ENCODE measurements around the gene ZNF281. TPM values are rescaled to one million over a fixed set of nuclear protein-coding genes. Genes with fewer than 3 reads are reported as not detected.
"Not testable (repeated sequence)": the region's sequence is repeated elsewhere in the genome, so short reads cannot be mapped to it uniquely, and the experiment has no call there.

ZNF281 gene
- total RNA-seq, 2 experiments from 2014 or later = 13.5 to 14.3 TPM

- no peaks in the 10 kb centered on the region for H3K36me3 Mint-ChIP-seq (ENCODE audit: low read depth)
- DNase-seq (no peak), ATAC-seq (no peak)
- H3K27me3 Mint-ChIP-seq (ENCODE audit: low read depth) = no peaks in the 10 kb centered on the region
- no peak overlapping the region for H3K4me3 Mint-ChIP-seq
- peaks cover 7% of the 10 kb centered on the region for H3K4me1 Mint-ChIP-seq (ENCODE audit: low read depth)
- CTCF ChIA-PET = interaction anchor here (0.8 kb wide), 1 partner anchor 41 kb away, joined by 3 read pairs; no protein-coding TSS in a partner anchor
- H3K9me3 Mint-ChIP-seq (ENCODE audit: insufficient read depth) = no peaks in the 10 kb centered on the region
- H3K27ac Mint-ChIP-seq = no peak overlapping the region
- POLR2A ChIA-PET = no interaction called here
Measured at GRCh38 chr1:200442023-200442422, 32.2 kb upstream of the ZNF281 start.

GRCh38 chr1:200438911-200439310 lies 29.1 kb upstream of the ZNF281 start:
- CTCF ChIA-PET = no interaction called here

GRCh38 chr1:200438413-200438812 lies 28.6 kb upstream of the ZNF281 start:
- H3K4me3 Mint-ChIP-seq; ATAC-seq; H3K4me1 Mint-ChIP-seq (ENCODE audit: low read depth); H3K9me3 Mint-ChIP-seq (ENCODE audit: insufficient read depth); H3K27ac Mint-ChIP-seq; H3K27me3 Mint-ChIP-seq (ENCODE audit: low read depth); DNase-seq; H3K36me3 Mint-ChIP-seq (ENCODE audit: low read depth): not testable (repeated sequence)
- ChIA-PET CTCF (interaction anchor here (0.7 to 1.2 kb wide), 4 partner anchors 11 to 133 kb away, joined by 3 read pairs; no protein-coding TSS in a partner anchor), POLR2A (interaction anchor here (0.7 kb wide), 1 partner anchor 28 kb away, joined by 5 read pairs; the partner anchor contains the start of gene ZNF281)

More at GRCh38 chr1:200438911-200439310, 29.1 kb upstream of the ZNF281 start:
- peaks cover 7% of the 10 kb centered on the region for H3K4me1 Mint-ChIP-seq (ENCODE audit: low read depth)
- no peaks in the 10 kb centered on the region for H3K9me3 Mint-ChIP-seq (ENCODE audit: insufficient read depth)
- H3K36me3 Mint-ChIP-seq (ENCODE audit: low read depth) = no peaks in the 10 kb centered on the region
- no peak overlapping the region for H3K27ac Mint-ChIP-seq
- no peak overlapping the region for H3K4me3 Mint-ChIP-seq
- no peak for ATAC-seq
- POLR2A ChIA-PET = no interaction called here
- no peaks in the 10 kb centered on the region for H3K27me3 Mint-ChIP-seq (ENCODE audit: low read depth)
- no peak for DNase-seq

DNA sequence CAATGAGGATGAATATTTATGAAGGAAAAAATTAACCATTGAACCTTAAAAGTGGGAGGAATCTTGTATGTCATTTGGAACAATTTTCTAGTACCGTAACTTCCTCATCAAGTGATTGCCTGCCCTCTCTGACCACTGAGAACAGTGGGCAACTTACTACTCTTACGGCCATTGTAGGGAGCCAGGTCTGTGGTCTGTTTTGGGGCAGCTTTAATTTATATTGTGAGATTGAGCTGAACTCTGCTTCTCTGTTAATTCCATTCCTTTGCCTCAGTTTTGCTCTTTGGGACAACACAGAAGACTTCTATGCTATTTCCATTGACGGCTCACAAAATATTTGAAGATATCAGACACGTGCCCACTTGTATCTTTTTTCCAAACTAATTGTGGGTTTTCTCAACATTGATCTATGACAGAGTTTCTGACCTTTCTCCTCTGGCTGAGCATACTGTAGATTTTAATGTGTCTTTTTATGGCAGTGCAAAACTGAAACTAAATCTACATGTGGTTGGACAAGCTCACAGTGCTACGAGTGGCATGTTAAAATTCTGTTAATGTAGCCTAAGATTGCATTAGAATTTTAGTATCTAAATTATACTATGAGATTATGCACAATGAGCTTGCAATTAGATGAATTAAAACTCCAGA lies 27.8 kb upstream of the ZNF281 start:
- Mint-ChIP-seq H3K27ac (peak overlapping the region; percentile 73), H3K36me3 (ENCODE audit: low read depth) (peaks cover 2% of the 10 kb centered on the region), H3K4me1 (ENCODE audit: low read depth) (peaks cover 7% of the 10 kb centered on the region), H3K9me3 (ENCODE audit: insufficient read depth) (no peaks in the 10 kb centered on the region), H3K27me3 (ENCODE audit: low read depth) (no peaks in the 10 kb centered on the region), H3K4me3 (peak overlapping the region; percentile 67)
- ChIA-PET POLR2A (interaction anchor here (0.7 kb wide), 1 partner anchor 28 kb away, joined by 5 read pairs; the partner anchor contains the start of gene ZNF281), CTCF (interaction anchor here (0.7 to 1.2 kb wide), 4 partner anchors 10 to 132 kb away, joined by 3 read pairs; no protein-coding TSS in a partner anchor)
- ATAC-seq (peak; percentile 92), DNase-seq (no peak)

DNA sequence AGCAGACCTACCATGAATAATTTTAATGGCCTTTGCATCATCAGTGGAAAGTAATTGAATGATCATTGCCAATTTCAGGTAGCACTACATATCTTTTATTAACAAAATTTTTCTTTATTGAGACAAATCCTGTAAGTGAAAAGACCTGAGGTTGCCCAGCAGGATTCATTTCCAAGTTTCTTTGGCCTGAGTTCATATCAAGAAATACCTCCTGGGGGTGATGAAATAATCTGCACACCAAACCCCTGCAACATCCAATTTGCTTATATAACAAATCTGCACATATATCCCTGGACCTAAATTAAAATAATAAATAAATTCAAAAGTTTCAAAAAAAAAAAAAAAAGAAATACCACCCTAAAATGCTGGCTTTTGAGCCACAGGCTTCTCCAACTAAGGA lies 27.3 kb upstream of the ZNF281 start:
- Mint-ChIP-seq H3K36me3 (ENCODE audit: low read depth) (peaks cover 3% of the 10 kb centered on the region), H3K4me1 (ENCODE audit: low read depth) (peaks cover 7% of the 10 kb centered on the region), H3K27me3 (ENCODE audit: low read depth) (no peaks in the 10 kb centered on the region), H3K4me3 (no peak overlapping the region), H3K27ac (no peak overlapping the region), H3K9me3 (ENCODE audit: insufficient read depth) (no peaks in the 10 kb centered on the region)
- ChIA-PET POLR2A (no interaction called here), CTCF (interaction anchor here (0.9 kb wide), 1 partner anchor 52 kb away, joined by 3 read pairs; no protein-coding TSS in a partner anchor)
- ATAC-seq (no peak), DNase-seq (no peak)

GRCh38 chr1:200436436-200436835 lies 26.6 kb upstream of the ZNF281 start:
- Mint-ChIP-seq H3K27me3 (ENCODE audit: low read depth) (no peaks in the 10 kb centered on the region), H3K36me3 (ENCODE audit: low read depth) (peaks cover 3% of the 10 kb centered on the region), H3K9me3 (ENCODE audit: insufficient read depth) (no peaks in the 10 kb centered on the region), H3K4me3 (no peak overlapping the region), H3K27ac (no peak overlapping the region), H3K4me1 (ENCODE audit: low read depth) (peaks cover 7% of the 10 kb centered on the region)
- DNase-seq = no peak
- ChIA-PET POLR2A (no interaction called here), CTCF (interaction anchor here (0.9 kb wide), 1 partner anchor 52 kb away, joined by 3 read pairs; no protein-coding TSS in a partner anchor)
- ATAC-seq = no peak

DNA sequence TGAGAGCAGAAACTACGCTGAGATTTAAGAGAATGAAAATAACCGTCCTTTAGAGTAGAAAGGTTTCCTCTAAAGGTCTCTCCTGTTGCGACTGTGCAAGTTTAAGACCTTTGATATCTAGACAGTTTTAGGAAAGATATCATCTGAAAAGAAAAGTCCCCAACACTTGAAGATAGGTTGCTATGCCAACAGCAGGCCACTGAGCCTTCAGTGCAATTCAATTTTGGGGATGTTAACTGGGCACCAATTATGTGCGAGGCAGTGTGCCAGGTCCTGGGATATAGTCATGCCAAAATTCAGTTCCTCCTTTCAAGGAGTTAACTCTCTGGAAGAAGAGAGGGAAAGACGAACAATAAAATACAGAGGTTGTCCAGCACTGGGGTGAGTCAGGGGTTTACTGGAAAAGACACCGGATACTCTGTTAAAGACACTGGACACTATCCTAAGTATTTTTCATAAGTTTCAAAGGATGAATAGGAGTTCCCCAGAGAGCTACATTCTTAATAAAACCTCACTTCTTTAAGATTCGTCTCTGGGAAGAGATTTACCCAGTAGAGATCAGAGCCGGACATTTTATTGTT lies 25.5 kb upstream of the ZNF281 start:
- Mint-ChIP-seq H3K27ac (no peak overlapping the region), H3K4me1 (ENCODE audit: low read depth) (peaks cover 7% of the 10 kb centered on the region), H3K4me3 (no peak overlapping the region), H3K27me3 (ENCODE audit: low read depth) (no peaks in the 10 kb centered on the region), H3K36me3 (ENCODE audit: low read depth) (peaks cover 3% of the 10 kb centered on the region), H3K9me3 (ENCODE audit: insufficient read depth) (no peaks in the 10 kb centered on the region)
- DNase-seq (no peak), ATAC-seq (no peak)
- CTCF ChIA-PET = interaction anchor here (1.0 kb wide), 1 partner anchor 129 kb away, joined by 3 read pairs; no protein-coding TSS in a partner anchor
- POLR2A ChIA-PET = interaction anchor here (0.6 kb wide), 1 partner anchor 77 kb away, joined by 3 read pairs; no protein-coding TSS in a partner anchor

DNA sequence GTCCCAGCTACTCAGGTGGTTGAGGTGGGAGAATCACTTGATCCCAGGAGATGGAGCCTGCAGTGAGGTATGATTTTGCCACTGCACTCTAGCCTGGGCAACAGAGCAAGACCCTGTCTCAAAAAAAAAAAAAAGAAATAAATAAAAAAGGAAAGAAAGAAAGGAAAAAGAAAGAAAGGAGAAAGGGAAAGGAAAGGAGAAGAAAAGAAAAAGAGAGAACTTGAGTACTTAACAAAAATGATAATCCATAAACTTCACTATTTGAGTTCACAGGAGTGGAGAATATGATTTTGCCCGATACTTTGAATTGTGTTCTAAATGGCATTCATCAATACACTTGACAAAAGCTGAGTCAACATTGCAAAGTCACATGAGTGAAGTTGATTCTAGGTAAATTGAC lies 23.8 kb upstream of the ZNF281 start:
- ATAC-seq (no peak), DNase-seq (no peak)
- CTCF ChIA-PET = no interaction called here
- H3K27ac Mint-ChIP-seq = no peak overlapping the region
- H3K4me1 Mint-ChIP-seq (ENCODE audit: low read depth) = peaks cover 7% of the 10 kb centered on the region
- no peaks in the 10 kb centered on the region for H3K27me3 Mint-ChIP-seq (ENCODE audit: low read depth)
- no peaks in the 10 kb centered on the region for H3K9me3 Mint-ChIP-seq (ENCODE audit: insufficient read depth)
- H3K36me3 Mint-ChIP-seq (ENCODE audit: low read depth) = peaks cover 3% of the 10 kb centered on the region
- no peak overlapping the region for H3K4me3 Mint-ChIP-seq
- POLR2A ChIA-PET = no interaction called here

DNA sequence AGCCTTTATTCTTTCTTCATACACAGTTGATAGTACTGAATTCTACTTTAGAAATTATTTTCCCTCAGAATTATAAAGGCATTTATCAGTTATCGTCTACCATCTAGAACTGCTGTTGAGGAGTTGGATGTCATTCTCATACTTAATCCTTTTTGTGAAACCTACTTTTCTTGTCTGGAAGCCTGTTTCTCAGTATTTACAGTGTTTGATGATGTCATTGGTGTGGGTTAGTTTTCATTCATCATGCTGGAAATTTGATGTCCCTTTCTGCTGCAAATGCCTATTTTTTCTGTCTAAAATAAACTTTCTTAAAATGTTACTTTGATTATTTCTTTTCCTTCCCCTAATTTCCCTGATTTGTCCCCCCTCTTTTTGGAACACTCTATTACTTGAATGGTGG lies 22.8 kb upstream of the ZNF281 start:
- Mint-ChIP-seq H3K9me3 (ENCODE audit: insufficient read depth) (no peaks in the 10 kb centered on the region), H3K27ac (no peak overlapping the region), H3K4me3 (no peak overlapping the region), H3K4me1 (ENCODE audit: low read depth) (peaks cover 3% of the 10 kb centered on the region), H3K27me3 (ENCODE audit: low read depth) (no peaks in the 10 kb centered on the region), H3K36me3 (ENCODE audit: low read depth) (peaks cover 3% of the 10 kb centered on the region)
- DNase-seq (no peak), ATAC-seq (no peak)
- POLR2A ChIA-PET = no interaction called here
- CTCF ChIA-PET = no interaction called here

- POLR2A ChIA-PET = no interaction called here
- ATAC-seq = no peak
- Mint-ChIP-seq H3K27me3 (ENCODE audit: low read depth) (peaks cover 1% of the 10 kb centered on the region), H3K36me3 (ENCODE audit: low read depth) (peaks cover 3% of the 10 kb centered on the region), H3K27ac (no peak overlapping the region), H3K4me3 (no peak overlapping the region), H3K4me1 (ENCODE audit: low read depth) (no peaks in the 10 kb centered on the region), H3K9me3 (ENCODE audit: insufficient read depth) (no peaks in the 10 kb centered on the region)
- CTCF ChIA-PET = interaction anchor here (0.6 kb wide), 1 partner anchor 1570 kb away, joined by 3 read pairs; no protein-coding TSS in a partner anchor
- DNase-seq = no peak
Measured at GRCh38 chr1:200429221-200429751, 19.4 kb upstream of the ZNF281 start.

GRCh38 chr1:200428482-200429205 lies 18.8 kb upstream of the ZNF281 start:
- Mint-ChIP-seq H3K4me1 (ENCODE audit: low read depth) (no peaks in the 10 kb centered on the region), H3K36me3 (ENCODE audit: low read depth) (peaks cover 3% of the 10 kb centered on the region), H3K27me3 (ENCODE audit: low read depth) (peaks cover 1% of the 10 kb centered on the region), H3K9me3 (ENCODE audit: insufficient read depth) (no peaks in the 10 kb centered on the region), H3K4me3 (no peak overlapping the region), H3K27ac (no peak overlapping the region)
- CTCF ChIA-PET = interaction anchor here (0.7 kb wide), 1 partner anchor 91 kb away, joined by 3 read pairs; no protein-coding TSS in a partner anchor
- no peak for ATAC-seq
- POLR2A ChIA-PET = no interaction called here
- DNase-seq = no peak
